ENCODE results near the gene PXYLP1.
"Not testable (repeated sequence)": the region's sequence is repeated elsewhere in the genome, so short reads cannot be mapped to it uniquely, and the experiment has no call there.

PXYLP1 gene

DNA sequence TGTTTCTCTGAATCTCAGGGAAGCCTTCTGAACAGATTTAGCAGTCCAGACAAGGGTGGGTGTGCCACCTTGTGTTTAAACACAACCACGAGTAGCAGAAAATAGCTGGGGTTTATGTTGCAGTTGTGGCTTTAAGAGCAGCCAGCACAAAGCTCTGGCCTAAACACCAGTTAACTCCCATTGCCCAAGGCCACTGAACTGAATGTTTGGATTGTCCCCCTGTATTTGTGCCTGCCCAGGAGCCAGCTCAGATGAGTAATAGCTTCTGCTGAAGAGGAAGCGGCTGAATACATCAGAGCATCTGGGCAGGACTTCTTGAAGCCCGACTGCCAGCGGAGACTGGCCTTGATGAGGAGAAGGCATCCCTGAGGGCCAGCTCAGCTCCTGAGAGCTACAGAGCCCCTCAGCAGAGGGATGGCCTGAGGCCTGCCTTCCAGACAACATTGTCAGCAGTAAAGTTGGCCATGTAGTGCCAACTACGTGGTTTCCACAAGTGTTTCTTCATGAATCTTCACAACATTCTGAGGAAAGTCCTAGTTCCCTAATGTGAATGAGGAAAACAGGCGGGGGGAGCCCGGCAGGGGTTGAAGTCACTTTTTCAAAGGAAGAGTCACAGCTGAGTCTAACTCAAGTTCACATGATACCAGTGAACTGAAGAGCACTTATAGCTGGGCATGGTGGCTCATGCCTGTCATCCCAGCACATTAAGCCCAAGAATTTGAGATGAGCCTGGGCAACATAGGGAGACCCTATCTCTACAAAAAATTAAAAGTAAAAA lies 70.9 kb downstream of the PXYLP1 start:
- no peak for DNase-seq

- peak; percentile 60 for DNase-seq
These were observed 72.0 kb downstream of the PXYLP1 start for GRCh38 chr3:141303481-141304223.

DNA sequence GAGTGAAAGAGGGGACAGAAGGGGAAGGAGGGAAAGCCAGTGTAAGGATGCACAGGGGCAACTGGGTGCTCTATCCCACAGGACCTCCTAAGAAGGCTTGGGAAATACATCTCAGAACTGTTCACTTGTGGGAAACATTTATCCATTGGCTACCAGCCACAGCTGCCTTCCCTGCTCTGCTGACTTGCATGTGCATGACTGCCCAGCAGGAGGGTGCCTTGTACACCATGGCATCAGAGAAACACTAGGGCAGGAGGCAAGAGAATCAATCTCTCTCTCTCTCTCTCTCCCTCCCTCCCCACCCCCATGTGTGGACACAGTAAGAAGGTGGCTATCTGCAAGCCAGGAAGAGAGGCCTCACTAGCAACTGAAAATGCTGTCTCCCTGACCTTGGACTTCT lies 73.8 kb downstream of the PXYLP1 start:
- DNase-seq, result peak; percentile 65

GRCh38 chr3:141306276-141306675 lies 74.7 kb downstream of the PXYLP1 start:
- DNase-seq, result no peak

DNA sequence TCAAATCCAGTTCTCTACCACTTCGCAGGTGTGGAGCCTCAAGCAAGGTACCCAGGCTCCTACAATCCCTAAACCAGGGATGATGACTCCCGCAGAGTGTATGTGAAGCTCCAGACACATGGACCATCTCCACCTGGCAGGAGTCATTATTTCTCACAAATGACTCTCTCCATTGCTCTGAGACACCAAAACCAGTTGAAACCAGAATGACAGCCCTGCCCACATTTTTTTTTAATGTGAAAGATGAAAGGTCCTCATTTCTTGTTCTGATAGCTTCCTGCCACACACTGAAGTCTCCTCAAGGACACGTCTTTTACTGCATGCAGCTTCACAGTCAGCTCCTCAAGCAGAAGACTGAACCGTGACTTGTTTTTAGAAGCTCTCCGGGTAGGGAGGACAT lies 75.3 kb downstream of the PXYLP1 start:
- DNase-seq, result no peak

DNA sequence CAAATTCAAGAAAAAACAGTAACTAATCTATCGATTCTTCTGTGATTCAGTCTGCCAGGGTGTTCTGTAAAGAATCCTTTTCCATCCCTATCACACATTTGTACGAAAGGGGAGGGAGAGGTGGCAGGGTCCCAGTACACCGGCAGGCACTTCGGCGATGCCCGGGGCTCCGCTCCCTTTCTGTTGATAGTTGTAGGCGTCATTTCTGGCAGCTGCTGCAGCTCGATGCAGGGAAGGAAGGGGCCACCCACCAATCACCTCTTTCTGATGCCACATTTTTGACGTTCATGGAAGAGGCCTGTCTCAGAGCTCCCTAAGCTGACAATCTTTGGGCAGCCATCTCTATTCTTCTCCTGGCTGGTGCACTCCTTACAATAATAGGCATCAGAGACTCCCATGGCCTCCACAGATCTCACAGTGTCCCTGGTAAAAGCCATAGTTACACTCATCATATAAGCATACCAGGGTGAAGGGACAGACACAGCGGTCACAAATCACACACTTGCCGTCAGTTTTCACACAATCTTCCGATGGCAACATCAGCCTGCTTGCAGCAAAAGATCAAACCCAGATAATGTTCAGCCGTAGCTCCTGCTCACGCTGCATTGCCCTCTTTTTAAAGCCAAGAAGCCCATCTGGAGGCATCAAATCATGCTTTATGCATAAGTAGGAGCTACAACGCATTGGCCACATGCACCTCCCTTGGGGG lies 75.9 kb downstream of the PXYLP1 start:
- no peak for DNase-seq

GRCh38 chr3:141308588-141309218 lies 77.1 kb downstream of the PXYLP1 start:
- peak; percentile 67 for DNase-seq

GRCh38 chr3:141311170-141311495 lies 79.5 kb downstream of the PXYLP1 start:
- DNase-seq, result no peak

- peak; percentile 96 for DNase-seq
These were observed 80.1 kb downstream of the PXYLP1 start for GRCh38 chr3:141311496-141312353.

- no peak for DNase-seq
These were observed 80.9 kb downstream of the PXYLP1 start for GRCh38 chr3:141312354-141313092.

DNA sequence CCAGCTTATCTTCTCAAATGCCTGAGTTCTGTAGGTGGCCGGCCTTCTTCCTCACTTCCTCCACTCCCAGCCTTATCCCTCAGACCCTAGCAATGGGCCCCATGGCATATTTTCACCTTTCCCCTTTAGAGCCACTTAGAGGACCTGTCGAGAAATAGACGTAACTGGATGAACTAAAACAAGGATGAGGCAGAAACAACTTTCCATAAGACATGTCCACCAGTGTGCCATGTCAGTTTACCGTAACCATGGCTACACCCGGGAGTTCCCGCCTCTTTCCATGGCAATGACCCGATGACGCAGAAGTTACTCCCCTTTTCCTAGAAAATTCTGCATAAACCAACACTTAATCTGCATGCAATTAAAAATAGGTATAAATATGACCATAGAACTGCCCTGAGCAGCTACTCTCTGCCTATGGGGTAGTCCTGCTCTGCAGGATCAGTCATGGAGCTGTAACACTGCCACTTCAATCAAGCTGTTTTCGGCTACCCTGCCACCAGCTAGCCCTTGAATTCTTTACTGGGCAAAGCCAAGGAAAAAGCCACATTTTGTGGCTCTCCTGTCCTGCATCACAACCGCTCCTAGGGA lies 81.6 kb downstream of the PXYLP1 start:
- no peak for DNase-seq

- not testable (repeated sequence) for DNase-seq
These were observed 82.8 kb downstream of the PXYLP1 start for GRCh38 chr3:141314415-141314814.

DNA sequence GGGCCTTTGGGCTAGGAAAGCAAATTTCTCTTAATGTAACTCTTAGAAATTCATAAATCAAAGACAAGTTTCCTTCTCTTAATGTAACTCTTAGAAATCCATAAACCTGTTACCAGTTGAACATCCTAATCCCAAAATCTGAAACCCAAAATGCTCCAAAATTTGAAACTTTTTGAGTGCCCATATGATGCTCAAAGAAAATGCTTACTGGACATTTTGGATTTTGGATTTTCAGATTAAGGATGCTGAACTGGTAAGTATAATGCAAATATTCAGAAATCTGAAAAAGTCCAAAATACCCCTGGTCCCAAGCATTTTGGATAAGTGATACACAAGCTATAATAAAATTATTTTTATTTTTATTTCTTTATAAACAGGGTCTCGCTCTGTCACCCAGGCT lies 85.2 kb downstream of the PXYLP1 start:
- DNase-seq, result no peak

DNA sequence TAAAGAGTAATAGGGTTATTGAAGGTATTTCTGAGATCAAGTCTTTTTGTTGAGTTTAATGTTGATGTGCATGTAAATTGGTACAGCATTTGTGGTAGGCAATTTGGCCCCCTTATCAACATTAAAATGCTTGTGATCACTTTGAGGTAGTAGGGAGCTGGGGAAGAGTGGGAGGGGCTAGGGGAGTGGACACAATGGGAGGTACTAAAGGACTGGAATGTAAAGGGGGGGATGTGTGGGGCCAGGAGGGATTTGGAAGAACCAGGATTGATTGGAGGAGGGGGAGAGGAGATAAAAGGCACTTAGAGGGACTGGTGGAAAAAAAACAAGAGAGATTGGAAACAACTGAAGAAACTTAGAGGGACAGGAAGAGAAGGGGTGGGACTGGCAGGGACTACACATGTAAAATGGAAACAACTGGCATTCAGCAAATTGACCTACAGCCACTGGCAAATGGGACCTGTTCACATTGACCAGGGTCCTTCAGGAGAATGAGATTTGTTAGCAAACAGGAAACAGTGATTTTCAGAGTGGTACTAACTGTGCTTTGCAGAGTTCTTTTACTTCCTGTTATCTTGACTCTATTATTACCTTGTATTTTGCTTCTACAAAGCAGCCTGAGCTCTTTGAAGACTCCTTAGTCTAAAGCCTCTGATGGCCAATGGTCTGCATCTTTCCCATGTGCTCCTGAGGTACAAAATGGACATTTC lies 88.9 kb downstream of the PXYLP1 start:
- no peak for DNase-seq

DNA sequence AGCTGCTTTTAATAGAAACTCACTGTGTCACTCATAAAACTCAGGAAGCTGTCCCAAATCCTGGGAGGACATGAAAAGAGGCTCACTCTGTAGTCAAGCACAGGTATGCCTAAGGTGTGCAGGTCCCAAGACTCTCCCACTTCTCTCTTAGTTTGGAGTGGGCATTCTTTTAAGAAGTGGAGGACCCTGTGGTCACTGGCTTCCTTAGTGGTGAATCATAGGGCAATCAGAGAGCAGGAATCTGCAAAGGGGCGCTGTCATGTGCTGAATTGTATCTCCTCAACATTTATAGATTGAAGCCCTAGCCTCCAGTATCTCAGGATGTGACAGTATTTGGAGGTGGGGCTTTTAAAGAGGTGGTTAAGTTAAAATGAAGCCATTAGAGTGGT lies 89.5 kb downstream of the PXYLP1 start:
- peak; percentile 48 for DNase-seq

DNA sequence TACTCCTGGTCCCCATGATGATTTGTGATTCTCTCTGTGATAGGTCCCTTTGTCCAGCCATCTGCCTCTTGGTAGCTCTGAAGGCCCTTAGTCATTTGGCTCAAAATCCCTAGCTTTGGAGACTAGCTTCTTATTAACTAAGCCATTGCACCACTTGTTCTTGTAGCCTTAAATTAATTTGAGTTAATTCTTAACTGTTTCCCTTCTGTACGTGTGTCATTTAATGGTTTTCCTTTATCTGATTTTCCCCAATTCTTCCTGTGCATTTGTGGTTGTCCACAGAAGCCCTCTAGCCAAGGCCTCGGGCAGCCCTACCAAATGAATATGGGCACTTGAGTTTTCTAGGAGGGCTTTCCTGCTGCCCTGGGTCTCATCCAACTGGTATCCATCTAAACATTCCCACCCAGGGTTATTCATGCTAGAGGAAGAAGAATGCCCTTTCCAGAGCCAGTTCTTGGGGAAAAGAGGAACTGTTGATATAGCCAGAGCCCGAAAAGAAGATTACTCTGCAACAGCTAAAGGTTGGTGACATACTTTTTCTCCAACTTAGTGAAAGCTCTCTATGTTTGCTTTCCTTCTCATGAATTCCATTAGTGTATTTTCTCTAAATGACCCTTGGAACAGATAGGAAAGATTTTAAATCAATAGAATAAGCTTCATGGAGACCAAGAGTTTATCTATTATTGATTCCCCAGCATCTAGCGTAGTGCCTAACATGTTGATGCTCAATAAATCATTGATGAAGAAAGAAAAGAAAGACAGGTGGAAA lies 92.5 kb downstream of the PXYLP1 start:
- no peak for DNase-seq

DNA sequence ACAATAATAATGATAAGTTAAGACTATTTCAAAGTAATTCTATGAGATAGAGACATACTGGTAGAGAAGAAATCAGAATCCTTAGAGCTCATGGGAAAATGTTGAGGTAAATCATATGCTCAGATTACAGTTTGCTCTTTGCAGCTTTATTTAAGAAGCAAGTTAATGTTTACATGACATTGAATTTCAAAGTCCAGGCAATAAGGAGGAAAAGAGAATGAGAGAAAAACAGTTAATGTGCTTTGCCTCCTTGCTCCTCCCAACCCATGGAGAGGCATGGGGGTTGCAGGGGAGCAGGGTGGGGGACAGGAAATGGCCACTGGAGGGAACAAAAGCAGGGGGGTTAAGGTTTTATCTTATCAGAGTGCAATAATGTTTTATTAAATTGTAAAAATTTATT lies 94.5 kb downstream of the PXYLP1 start:
- DNase-seq, result no peak

- no peak for DNase-seq
These were observed 95.0 kb downstream of the PXYLP1 start for GRCh38 chr3:141326626-141327025.

DNA sequence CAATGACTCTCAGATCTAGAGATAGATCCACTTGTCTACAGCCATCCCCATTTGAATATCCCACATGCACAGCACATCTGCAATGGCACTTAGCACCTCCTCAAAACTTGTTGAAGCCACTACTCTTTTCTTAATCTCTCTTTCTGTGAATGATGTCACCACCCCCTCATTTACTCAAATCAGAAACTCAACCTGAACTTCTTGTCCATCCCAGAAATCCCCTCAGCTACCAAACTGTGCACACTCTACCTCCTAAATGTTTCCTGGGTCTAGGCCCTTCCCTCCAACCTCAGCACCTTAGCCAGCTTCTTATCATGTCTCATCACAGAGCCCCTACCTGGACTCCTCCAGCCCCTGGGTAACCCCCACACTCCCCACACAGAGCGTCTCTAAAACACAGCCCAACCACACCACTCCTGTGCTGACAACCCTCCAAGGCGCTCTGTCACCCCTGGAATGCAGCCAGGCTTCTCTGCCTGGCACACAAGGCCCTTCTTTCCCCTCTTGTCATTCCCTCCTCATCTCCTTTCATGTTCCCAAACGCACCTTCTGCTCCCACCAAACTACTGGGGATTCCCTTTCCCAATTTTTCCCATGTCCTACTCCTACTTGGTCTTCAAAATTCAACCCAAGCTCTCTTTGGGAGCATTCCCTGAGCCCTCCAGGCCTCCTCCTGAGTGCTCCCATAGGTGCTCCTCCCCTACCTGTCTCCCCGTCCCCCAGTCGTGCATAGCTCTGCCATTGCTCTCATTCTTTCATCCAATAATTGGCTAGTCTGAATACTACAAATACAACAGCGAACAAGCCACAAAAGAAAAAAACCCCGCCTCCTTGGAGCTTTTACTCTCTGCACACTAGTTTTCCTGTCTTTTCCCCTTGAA lies 96.9 kb downstream of the PXYLP1 start:
- no peak for DNase-seq
